Chondrocyte (in vitro differentiated cells): ENCODE results near the gene FOXO4. TPM values are rescaled to one million over a fixed set of nuclear protein-coding genes. Genes with fewer than 3 reads are reported as not detected.

Experiments
- DNase-seq: peaks from one replicate; pipeline ENCODE4 v3.0.0; 2021; ENCODE audit warnings: mixed read lengths, low spot score
- H3K27ac Mint-ChIP-seq: one replicate; pipeline ENCODE4 v1.8.0; 2021; ENCODE audit warnings: mild to moderate bottlenecking, moderate library complexity, mixed read lengths; ENCODE audit not compliant: unreplicated experiment
- H3K27me3 Mint-ChIP-seq: 2 replicates; pipeline ENCODE4 v1.8.0; 2021; ENCODE audit warnings: low read depth, mixed read lengths
- H3K36me3 Mint-ChIP-seq: 2 replicates; pipeline ENCODE4 v1.8.0; 2021; ENCODE audit warnings: low read depth, mixed read lengths
- H3K4me1 Mint-ChIP-seq: 2 replicates; pipeline ENCODE4 v1.8.0; 2021; ENCODE audit warnings: low read depth, mild to moderate bottlenecking, mixed read lengths
- H3K4me3 Mint-ChIP-seq: one replicate; pipeline ENCODE4 v1.8.0; 2021; ENCODE audit warnings: mild to moderate bottlenecking, moderate library complexity, mixed read lengths; ENCODE audit not compliant: unreplicated experiment
- H3K9me3 Mint-ChIP-seq: 2 replicates; pipeline ENCODE4 v1.8.0; 2021; ENCODE audit warnings: low read depth, mixed read lengths
- total RNA-seq: library from RNA; stranded (reverse); gene quantifications from 3 replicates; pipeline ENCODE4 v1.2.1, GENCODE V29; 2021
- TF ChIP-seq, protein P1 (sequence below): fragments of 200-600 bp; sonication (generic); IDR thresholded peaks from 2 replicates; pipeline ENCODE4 v1.5.0; 2021; ENCODE audit warnings: antibody characterized with exemption, mild to moderate bottlenecking, moderate library complexity

Gene FOXO4
- total RNA-seq, 1 donor from 2014 or later, result 9.3 TPM

- DNase-seq, result no peak
- H3K27me3 Mint-ChIP-seq, result no peaks in the 10 kb centered on the region
- H3K4me1 Mint-ChIP-seq, result peaks cover 16% of the 10 kb centered on the region
- TF ChIP-seq, protein P1, sequence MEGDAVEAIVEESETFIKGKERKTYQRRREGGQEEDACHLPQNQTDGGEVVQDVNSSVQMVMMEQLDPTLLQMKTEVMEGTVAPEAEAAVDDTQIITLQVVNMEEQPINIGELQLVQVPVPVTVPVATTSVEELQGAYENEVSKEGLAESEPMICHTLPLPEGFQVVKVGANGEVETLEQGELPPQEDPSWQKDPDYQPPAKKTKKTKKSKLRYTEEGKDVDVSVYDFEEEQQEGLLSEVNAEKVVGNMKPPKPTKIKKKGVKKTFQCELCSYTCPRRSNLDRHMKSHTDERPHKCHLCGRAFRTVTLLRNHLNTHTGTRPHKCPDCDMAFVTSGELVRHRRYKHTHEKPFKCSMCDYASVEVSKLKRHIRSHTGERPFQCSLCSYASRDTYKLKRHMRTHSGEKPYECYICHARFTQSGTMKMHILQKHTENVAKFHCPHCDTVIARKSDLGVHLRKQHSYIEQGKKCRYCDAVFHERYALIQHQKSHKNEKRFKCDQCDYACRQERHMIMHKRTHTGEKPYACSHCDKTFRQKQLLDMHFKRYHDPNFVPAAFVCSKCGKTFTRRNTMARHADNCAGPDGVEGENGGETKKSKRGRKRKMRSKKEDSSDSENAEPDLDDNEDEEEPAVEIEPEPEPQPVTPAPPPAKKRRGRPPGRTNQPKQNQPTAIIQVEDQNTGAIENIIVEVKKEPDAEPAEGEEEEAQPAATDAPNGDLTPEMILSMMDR, result no peak
- H3K4me3 Mint-ChIP-seq, result no peak overlapping the region
- peaks cover 12% of the 10 kb centered on the region for H3K36me3 Mint-ChIP-seq
- peaks cover 4% of the 10 kb centered on the region for H3K9me3 Mint-ChIP-seq
- H3K27ac Mint-ChIP-seq, result no peak overlapping the region
Measured at GRCh38 chrX:71143508-71143907, 47.9 kb downstream of the FOXO4 start.

GRCh38 chrX:71144651-71145050 is 49.0 kb downstream of the FOXO4 start, which contains the start of gene NLGN3:
TSS of gene NLGN3 (plus strand) at chrX:71144841. CDS start at chrX:71147750, 2,909 bp downstream.
- Mint-ChIP-seq H3K9me3 (no peaks in the 10 kb centered on the region), H3K27me3 (no peaks in the 10 kb centered on the region), H3K36me3 (peaks cover 4% of the 10 kb centered on the region), H3K27ac (peak within 1 kb of the TSS; percentile 12), H3K4me1 (peaks cover 16% of the 10 kb centered on the region), H3K4me3 (peak within 1 kb of the TSS; percentile 60)
- TF ChIP-seq, protein P1, result no peak
- no peak for DNase-seq

DNA sequence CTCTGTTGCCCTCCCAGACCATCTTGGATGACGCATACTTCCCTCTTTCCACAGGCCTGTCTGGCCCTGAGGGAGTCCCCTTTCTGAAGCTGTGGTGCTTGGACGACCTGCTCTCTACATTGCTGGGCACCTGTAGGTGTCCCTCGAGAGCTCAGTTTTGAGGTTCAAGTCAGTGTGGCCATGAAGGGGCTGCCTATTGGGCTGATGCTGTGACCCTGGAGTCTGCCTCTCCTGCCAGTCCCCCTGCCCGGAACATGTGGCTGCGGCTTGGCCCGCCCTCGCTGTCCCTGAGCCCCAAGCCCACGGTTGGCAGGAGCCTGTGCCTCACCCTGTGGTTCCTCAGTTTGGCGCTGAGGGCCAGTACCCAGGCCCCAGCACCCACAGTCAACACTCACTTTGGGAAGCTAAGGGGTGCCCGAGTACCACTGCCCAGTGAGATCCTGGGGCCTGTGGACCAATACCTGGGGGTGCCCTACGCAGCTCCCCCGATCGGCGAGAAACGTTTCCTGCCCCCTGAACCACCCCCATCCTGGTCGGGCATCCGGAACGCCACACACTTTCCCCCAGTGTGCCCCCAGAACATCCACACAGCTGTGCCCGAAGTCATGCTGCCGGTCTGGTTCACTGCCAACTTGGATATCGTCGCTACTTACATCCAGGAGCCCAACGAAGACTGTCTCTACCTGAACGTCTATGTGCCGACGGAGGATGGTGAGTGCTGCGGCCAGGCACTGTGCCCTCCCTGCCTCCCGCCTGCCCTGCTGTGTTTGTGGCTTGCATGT is 52.0 kb downstream of the FOXO4 start:
- H3K36me3 Mint-ChIP-seq, result no peaks in the 10 kb centered on the region
- no peak for DNase-seq
- no peaks in the 10 kb centered on the region for H3K9me3 Mint-ChIP-seq
- H3K4me1 Mint-ChIP-seq, result peaks cover 16% of the 10 kb centered on the region
- H3K4me3 Mint-ChIP-seq, result no peak overlapping the region
- no peaks in the 10 kb centered on the region for H3K27me3 Mint-ChIP-seq
- no peak overlapping the region for H3K27ac Mint-ChIP-seq
- TF ChIP-seq, protein P1, result no peak

GRCh38 chrX:71148278-71148663 is 52.6 kb downstream of the FOXO4 start:
- Mint-ChIP-seq H3K4me3 (no peak overlapping the region), H3K9me3 (no peaks in the 10 kb centered on the region), H3K36me3 (no peaks in the 10 kb centered on the region), H3K27ac (no peak overlapping the region), H3K27me3 (no peaks in the 10 kb centered on the region), H3K4me1 (peaks cover 16% of the 10 kb centered on the region)
- no peak for DNase-seq
- TF ChIP-seq, protein P1, result no peak

DNA sequence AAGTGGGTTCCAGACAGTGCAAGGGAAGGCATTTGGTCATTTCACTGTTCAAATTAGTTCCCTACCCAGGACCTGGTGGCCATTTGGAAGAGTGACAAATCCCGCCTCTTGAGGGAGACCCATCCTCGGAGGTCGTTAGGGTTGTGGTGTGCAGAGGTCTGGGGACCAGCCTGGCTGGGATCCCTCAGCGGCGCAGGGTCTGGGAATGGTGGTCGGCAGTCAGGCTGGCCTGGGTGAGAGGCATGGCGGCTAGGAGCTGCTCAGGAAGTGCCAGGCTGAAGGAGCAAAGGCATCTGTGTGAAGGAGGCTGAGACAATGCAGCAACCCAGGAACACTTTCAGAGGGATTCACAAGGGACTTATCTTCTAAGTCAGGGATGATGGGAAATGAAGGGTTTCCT is 55.7 kb downstream of the FOXO4 start:
- peaks cover 1% of the 10 kb centered on the region for H3K36me3 Mint-ChIP-seq
- DNase-seq, result no peak
- no peak overlapping the region for H3K4me3 Mint-ChIP-seq
- H3K9me3 Mint-ChIP-seq, result no peaks in the 10 kb centered on the region
- TF ChIP-seq, protein P1, result no peak
- peaks cover 3% of the 10 kb centered on the region for H3K4me1 Mint-ChIP-seq
- H3K27ac Mint-ChIP-seq, result no peak overlapping the region
- H3K27me3 Mint-ChIP-seq, result no peaks in the 10 kb centered on the region

Other genes starting within 250 kb of the FOXO4 start
- gene TEX11, start 187.1 kb upstream of the FOXO4 start, total RNA-seq, result not detected in 3 replicates
- gene SLC7A3, start 164.8 kb upstream of the FOXO4 start, total RNA-seq, result 0.15 to 0.41 TPM in 2 of 3 replicates, not detected in the other
- gene SNX12, start 27.5 kb upstream of the FOXO4 start, total RNA-seq, result 52.9 to 66.6 TPM (median 60.9 TPM) in 3 replicates
- not detected in 3 replicates for gene CXorf65, start 10.9 kb downstream of the FOXO4 start, total RNA-seq
- not detected in 3 replicates for gene IL2RG, start 15.7 kb downstream of the FOXO4 start, total RNA-seq
- gene MED12, start 22.7 kb downstream of the FOXO4 start, total RNA-seq, result 32.8 to 39.8 TPM (median 33.4 TPM) in 3 replicates
- gene NLGN3, start 49.0 kb downstream of the FOXO4 start, total RNA-seq, result 0.52 to 1.1 TPM (median 0.87 TPM) in 3 replicates
- not detected in 3 replicates for gene GJB1, start 127.4 kb downstream of the FOXO4 start, total RNA-seq
- gene ZMYM3, start 158.3 kb downstream of the FOXO4 start, total RNA-seq, result 31.9 to 35.2 TPM (median 32.1 TPM) in 3 replicates
- gene NONO, start 187.8 kb downstream of the FOXO4 start, total RNA-seq, result 319 to 354 TPM (median 341 TPM) in 3 replicates
- gene ITGB1BP2, start 205.9 kb downstream of the FOXO4 start, total RNA-seq, result 2.1 to 3.2 TPM (median 2.5 TPM) in 3 replicates